ENCODE results near the gene TMEM130.

TMEM130 gene

GRCh38 chr7:98807068-98808048, 62.5 kb downstream of the TMEM130 start:
- DNase-seq (ENCODE audit: low spot score) = no peak

GRCh38 chr7:98805956-98806838, 63.6 kb downstream of the TMEM130 start:
- DNase-seq (ENCODE audit: low spot score) = no peak

GRCh38 chr7:98802781-98803110, 67.1 kb downstream of the TMEM130 start:
- DNase-seq (ENCODE audit: low spot score) = no peak

- DNase-seq (ENCODE audit: low spot score) = peak; percentile 13
Observed at GRCh38 chr7:98802088-98802780, 67.6 kb downstream of the TMEM130 start.

GRCh38 chr7:98800996-98801395, 68.8 kb downstream of the TMEM130 start:
- DNase-seq (ENCODE audit: low spot score) = no peak

GRCh38 chr7:98797150-98797549, 72.7 kb downstream of the TMEM130 start:
- DNase-seq (ENCODE audit: low spot score) = no peak
